Activated naive CD8-positive, alpha-beta T cell treated with anti-CD3 and anti-CD28 coated beads for 36 hours (primary cell): ENCODE results near the gene GBP1. TPM values are rescaled to one million over a fixed set of nuclear protein-coding genes. Genes with fewer than 3 reads are reported as not detected.
A peak's percentile ranks its signal among the peaks of the same experiment; 100 is the strongest.

Experiments used
- DNase-seq: peaks from one replicate; pipeline ENCODE4 v3.0.0; 2021
- H3K27ac Mint-ChIP-seq: one replicate; pipeline ENCODE4 v1.8.0; 2022; ENCODE audit warnings: mild to moderate bottlenecking, moderate library complexity, mixed read lengths
- H3K27me3 Mint-ChIP-seq: one replicate; pipeline ENCODE4 v1.8.0; 2022; ENCODE audit warnings: mild to moderate bottlenecking, mixed read lengths
- H3K36me3 Mint-ChIP-seq: one replicate; pipeline ENCODE4 v1.8.0; 2021; ENCODE audit warnings: mild to moderate bottlenecking, mixed read lengths
- H3K4me1 Mint-ChIP-seq: one replicate; pipeline ENCODE4 v1.8.0; 2021; ENCODE audit warnings: mixed read lengths
- H3K4me3 Mint-ChIP-seq: one replicate; pipeline ENCODE4 v1.8.0; 2022; ENCODE audit warnings: mild to moderate bottlenecking, moderate library complexity, mixed read lengths
- H3K9me3 Mint-ChIP-seq: one replicate; pipeline ENCODE4 v1.8.0; 2022; ENCODE audit warnings: mixed read lengths
- total RNA-seq, 2 experiments: library from RNA; stranded (reverse); gene quantifications; one replicate each; pipeline ENCODE4 v1.2.3, GENCODE V29; 2021

GBP1 gene
- total RNA-seq, 2 experiments from 2014 or later: 141 to 146 TPM

- H3K36me3 Mint-ChIP-seq: peaks cover 63% of the 10 kb centered on the region
- H3K4me1 Mint-ChIP-seq: peaks cover 34% of the 10 kb centered on the region
- no peak overlapping the region for H3K4me3 Mint-ChIP-seq
- no peak for DNase-seq
- peak overlapping the region; percentile 12 for H3K27ac Mint-ChIP-seq
- peaks cover 17% of the 10 kb centered on the region for H3K9me3 Mint-ChIP-seq
- H3K27me3 Mint-ChIP-seq: no peaks in the 10 kb centered on the region
Observed at GRCh38 chr1:89005286-89006151, 59.5 kb downstream of the GBP1 start.

Other genes with a start within 250 kb of the GBP1 start
- 10 to 100 TPM; 42.8 TPM for gene GTF2B, start 173.6 kb downstream of the GBP1 start, total RNA-seq
- 10 to 100 TPM; 51.7 to 53.3 TPM for gene KYAT3, start 72.6 kb downstream of the GBP1 start, total RNA-seq
- gene RBMXL1, start 72.6 kb downstream of the GBP1 start, total RNA-seq: 10 to 100 TPM; 25.7 to 25.8 TPM
- 10 to 100 TPM in 1 of 2 experiments, 1 to 10 TPM in 1; 9.7 to 10.2 TPM for gene GBP3, start 42.3 kb downstream of the GBP1 start, total RNA-seq
- gene GBP2, start 60.9 kb upstream of the GBP1 start, total RNA-seq: 100 to 1,000 TPM; 153 to 157 TPM
- gene GBP7, start 110.8 kb upstream of the GBP1 start, total RNA-seq: under 1 TPM; 0.10 to 0.36 TPM
- 10 to 100 TPM; 76.4 to 78.5 TPM for gene GBP4, start 133.7 kb upstream of the GBP1 start, total RNA-seq
- gene GBP5, start 207.7 kb upstream of the GBP1 start, total RNA-seq: 100 to 1,000 TPM; 186 to 187 TPM